Loucy (cell line): ENCODE results near the gene TBC1D22A.

Experiments
- EZH2phosphoT487 ChIP-seq: fragments of 200-600 bp; IDR thresholded peaks from 2 replicates; pipeline ENCODE4 v1.6.1; 2018; ENCODE audit warnings: antibody characterized with exemption, mild to moderate bottlenecking, moderate library complexity, borderline replicate concordance
- TF ChIP-seq, protein P1 (sequence below): fragments of 200-600 bp; sonication (generic); conservative IDR thresholded peaks from 2 replicates; pipeline ENCODE4 v1.5.1; 2014; ENCODE audit warnings: mild to moderate bottlenecking, antibody characterized with exemption, low read length

DNA sequence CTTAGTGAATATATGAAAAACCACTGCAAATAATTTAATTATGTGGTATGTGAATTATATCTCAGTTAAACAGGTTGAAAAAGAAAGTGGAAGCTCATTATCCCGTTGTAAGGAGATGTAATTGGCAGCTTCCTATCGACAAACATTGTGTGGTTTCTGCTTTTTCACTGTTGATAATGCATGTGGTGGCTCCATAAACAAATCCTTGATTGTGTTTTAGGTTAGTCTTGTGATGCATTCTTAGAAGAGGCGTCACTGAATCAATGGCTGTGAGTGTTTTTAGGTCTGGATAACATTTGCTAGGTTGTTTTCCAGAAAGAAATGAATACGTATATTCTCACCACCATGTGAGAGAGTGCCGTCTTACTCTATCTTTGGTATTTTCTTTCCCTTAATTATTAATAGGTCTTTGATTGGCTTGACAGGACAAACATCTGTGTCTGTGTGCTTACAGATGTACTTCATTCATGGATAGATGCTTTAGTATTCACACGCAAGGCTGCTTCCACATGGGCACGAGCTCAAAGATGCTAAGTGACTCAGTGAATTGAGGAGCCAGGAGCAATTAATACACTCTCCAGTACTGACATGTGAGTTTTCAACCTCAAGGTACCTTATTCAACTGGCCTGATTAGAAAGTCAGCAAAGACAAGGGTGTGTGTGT lies 166.7 kb downstream of the TBC1D22A start:
- TF ChIP-seq, protein P1, sequence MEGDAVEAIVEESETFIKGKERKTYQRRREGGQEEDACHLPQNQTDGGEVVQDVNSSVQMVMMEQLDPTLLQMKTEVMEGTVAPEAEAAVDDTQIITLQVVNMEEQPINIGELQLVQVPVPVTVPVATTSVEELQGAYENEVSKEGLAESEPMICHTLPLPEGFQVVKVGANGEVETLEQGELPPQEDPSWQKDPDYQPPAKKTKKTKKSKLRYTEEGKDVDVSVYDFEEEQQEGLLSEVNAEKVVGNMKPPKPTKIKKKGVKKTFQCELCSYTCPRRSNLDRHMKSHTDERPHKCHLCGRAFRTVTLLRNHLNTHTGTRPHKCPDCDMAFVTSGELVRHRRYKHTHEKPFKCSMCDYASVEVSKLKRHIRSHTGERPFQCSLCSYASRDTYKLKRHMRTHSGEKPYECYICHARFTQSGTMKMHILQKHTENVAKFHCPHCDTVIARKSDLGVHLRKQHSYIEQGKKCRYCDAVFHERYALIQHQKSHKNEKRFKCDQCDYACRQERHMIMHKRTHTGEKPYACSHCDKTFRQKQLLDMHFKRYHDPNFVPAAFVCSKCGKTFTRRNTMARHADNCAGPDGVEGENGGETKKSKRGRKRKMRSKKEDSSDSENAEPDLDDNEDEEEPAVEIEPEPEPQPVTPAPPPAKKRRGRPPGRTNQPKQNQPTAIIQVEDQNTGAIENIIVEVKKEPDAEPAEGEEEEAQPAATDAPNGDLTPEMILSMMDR: no peak
- TF ChIP-seq EZH2phosphoT487: no peak
